ENCODE results near the gene CREB3L1. TPM values are rescaled to one million over a fixed set of nuclear protein-coding genes. Genes with fewer than 3 reads are reported as not detected.

The CREB3L1 gene
- polyA plus RNA-seq, 1 experiment, result 39.4 TPM

GRCh38 chr11:46341454-46341853, 64.0 kb downstream of the CREB3L1 start:
- no peak overlapping the region for H3K4me3 ChIP-seq (ENCODE audit: low read depth, low read length)
- TF ChIP-seq CTCF (IDR thresholded peaks at IDR 0.05; ENCODE audit: insufficient read depth, low read depth, low read length), result no peak
- CTCF ChIA-PET, result interaction anchor here (0.9 to 2.0 kb wide), 3 partner anchors 32 to 188 kb away, joined by 3 to 4 read pairs (median 3); no protein-coding TSS in a partner anchor
- no peaks in the 10 kb centered on the region for H3K27me3 ChIP-seq (ENCODE audit: control insufficient read depth, insufficient read depth, low read length)
- no peak for DNase-seq (ENCODE audit: low read depth)
- no peaks in the 10 kb centered on the region for H3K36me3 ChIP-seq (ENCODE audit: control insufficient read depth, insufficient read depth, low read length)
- POLR2A ChIA-PET, result no interaction called here

- ChIA-PET POLR2A (no interaction called here), CTCF (interaction anchor here (0.6 to 1.4 kb wide), 5 partner anchors 10 to 187 kb away, joined by 3 read pairs; no protein-coding TSS in a partner anchor)
- no peak for DNase-seq (ENCODE audit: low read depth)
- TF ChIP-seq CTCF (IDR thresholded peaks at IDR 0.05; ENCODE audit: insufficient read depth, low read depth, low read length), result no peak
- Histone ChIP-seq H3K36me3 (ENCODE audit: control insufficient read depth, insufficient read depth, low read length) (no peaks in the 10 kb centered on the region), H3K4me3 (ENCODE audit: low read depth, low read length) (no peak overlapping the region), H3K27me3 (ENCODE audit: control insufficient read depth, insufficient read depth, low read length) (no peaks in the 10 kb centered on the region)
Observed at GRCh38 chr11:46342239-46342638, 64.8 kb downstream of the CREB3L1 start.

GRCh38 chr11:46343520-46343919, 66.1 kb downstream of the CREB3L1 start:
- H3K4me3 ChIP-seq (ENCODE audit: low read depth, low read length), result no peak overlapping the region
- ChIA-PET CTCF (interaction anchor here (1.1 to 1.4 kb wide), 3 partner anchors 11 to 25 kb away, joined by 3 read pairs; no protein-coding TSS in a partner anchor), POLR2A (no interaction called here)
- H3K36me3 ChIP-seq (ENCODE audit: control insufficient read depth, insufficient read depth, low read length), result no peaks in the 10 kb centered on the region
- no peak for DNase-seq (ENCODE audit: low read depth)
- no peaks in the 10 kb centered on the region for H3K27me3 ChIP-seq (ENCODE audit: control insufficient read depth, insufficient read depth, low read length)
- no peak for TF ChIP-seq CTCF (IDR thresholded peaks at IDR 0.05; ENCODE audit: insufficient read depth, low read depth, low read length)

- CTCF ChIA-PET, result interaction anchor here (0.5 to 1.7 kb wide), 8 partner anchors 9 to 107 kb away, joined by 3 to 5 read pairs (median 4); no protein-coding TSS in a partner anchor
- TF ChIP-seq CTCF (IDR thresholded peaks at IDR 0.05; ENCODE audit: insufficient read depth, low read depth, low read length), result no peak
Observed at GRCh38 chr11:46345131-46345597, 67.7 kb downstream of the CREB3L1 start.

GRCh38 chr11:46345881-46346484, 68.5 kb downstream of the CREB3L1 start:
- peaks cover 2% of the 10 kb centered on the region; the same call in 1 of the 2 replicates for H3K36me3 ChIP-seq (ENCODE audit: control insufficient read depth, insufficient read depth, low read length)
- H3K27me3 ChIP-seq (ENCODE audit: control insufficient read depth, insufficient read depth, low read length), result no peaks in the 10 kb centered on the region
- H3K4me3 ChIP-seq (ENCODE audit: low read depth, low read length), result no peak overlapping the region
- no peak for DNase-seq (ENCODE audit: low read depth)
- ChIA-PET CTCF (interaction anchor here (0.5 to 1.7 kb wide), 9 partner anchors 8 to 108 kb away, joined by 3 to 5 read pairs (median 3); no protein-coding TSS in a partner anchor), POLR2A (no interaction called here)
- no peak for TF ChIP-seq CTCF (IDR thresholded peaks at IDR 0.05; ENCODE audit: insufficient read depth, low read depth, low read length)

More at GRCh38 chr11:46345131-46345597, 67.7 kb downstream of the CREB3L1 start:
- DNase-seq (ENCODE audit: low read depth), result no peak
- H3K36me3 ChIP-seq (ENCODE audit: control insufficient read depth, insufficient read depth, low read length), result 0 out of 2 replicates have a peak, but pooled peaks cover 2% of the 10 kb centered on the region
- POLR2A ChIA-PET, result no interaction called here
- H3K27me3 ChIP-seq (ENCODE audit: control insufficient read depth, insufficient read depth, low read length), result no peaks in the 10 kb centered on the region
- H3K4me3 ChIP-seq (ENCODE audit: low read depth, low read length), result no peak overlapping the region
